HG03060 (cell line): ENCODE data around the gene MEGF9.
A peak's percentile ranks its signal among the peaks of the same experiment; 100 is the strongest.
"Not testable (repeated sequence)": the region's sequence is repeated elsewhere in the genome, so short reads cannot be mapped to it uniquely, and the experiment has no call there.

Experiments
- ATAC-seq: cut with Tn5 transposase; IDR thresholded peaks from one replicate; pipeline ENCODE4 v1.9.1; 2021; ENCODE audit warnings: low read depth, moderate number of reproducible peaks; ENCODE audit not compliant: unreplicated experiment

The MEGF9 gene

GRCh38 chr9:120714088-120714845 lies at the start of gene MEGF9:
TSS of gene MEGF9 (minus strand) at chr9:120714470. CDS start at chr9:120714358, 112 bp downstream.
- peak; percentile 85 for ATAC-seq

DNA sequence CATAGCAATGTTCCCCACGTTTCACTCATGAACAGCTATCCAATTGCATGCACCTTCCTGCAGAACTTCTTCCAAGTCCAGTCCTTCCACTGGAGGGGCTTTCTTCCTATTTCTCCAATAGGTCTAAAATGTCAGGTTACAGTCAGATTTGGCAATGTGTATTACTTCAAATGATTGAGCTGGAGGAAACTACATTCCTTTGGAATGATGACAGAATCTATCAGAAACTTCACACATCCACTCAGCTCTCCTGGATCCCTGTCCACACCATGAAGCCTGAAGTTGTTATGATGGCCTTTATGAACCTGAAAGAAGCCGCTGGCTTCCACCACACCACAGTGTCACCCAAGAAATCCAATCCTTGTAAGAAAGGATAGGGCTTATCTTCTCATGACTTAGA lies 46.7 kb upstream of the MEGF9 start:
- no peak for ATAC-seq

DNA sequence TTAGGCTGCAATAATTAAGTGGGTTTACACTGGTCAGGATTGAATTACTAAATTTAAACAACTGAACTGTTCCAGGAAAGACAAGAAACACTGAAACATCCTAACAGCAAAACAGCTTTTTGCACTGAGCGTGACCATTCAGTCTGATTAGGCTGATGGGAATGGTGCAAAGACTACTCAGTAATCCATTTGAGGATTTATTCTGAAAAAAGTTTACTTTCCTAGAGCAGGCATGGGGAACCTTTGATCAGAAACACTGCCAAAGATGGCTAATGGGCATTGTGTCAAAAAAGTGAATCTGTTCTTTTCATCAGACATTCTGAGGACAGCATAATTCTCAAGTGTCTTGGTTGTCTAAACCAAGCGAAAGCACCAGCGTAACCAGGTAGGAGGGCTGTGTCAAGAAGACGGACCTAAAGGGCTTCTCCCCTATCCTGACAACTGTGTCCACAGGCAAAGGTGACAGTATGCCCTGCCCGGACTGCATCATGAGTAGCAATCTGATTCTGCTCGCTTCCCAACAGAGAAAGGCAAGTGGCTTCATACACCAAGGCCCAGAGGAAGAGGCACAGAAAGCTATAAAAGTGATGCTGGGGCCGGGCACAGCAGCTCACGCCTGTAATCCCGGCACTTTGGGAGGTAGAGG lies 45.6 kb upstream of the MEGF9 start:
- ATAC-seq = no peak

GRCh38 chr9:120758544-120758943 lies 44.3 kb upstream of the MEGF9 start:
- no peak for ATAC-seq

GRCh38 chr9:120757026-120757913 lies 43.0 kb upstream of the MEGF9 start:
- no peak for ATAC-seq

- ATAC-seq = no peak
Observed at GRCh38 chr9:120756531-120756930, 42.3 kb upstream of the MEGF9 start.

- ATAC-seq = no peak
Observed at GRCh38 chr9:120755810-120756434, 41.7 kb upstream of the MEGF9 start.

- ATAC-seq = peak; percentile 68
Observed at GRCh38 chr9:120755044-120755443, 40.8 kb upstream of the MEGF9 start.

- ATAC-seq = no peak
Observed at GRCh38 chr9:120750421-120750820, 36.2 kb upstream of the MEGF9 start.

GRCh38 chr9:120746366-120746765 lies 32.1 kb upstream of the MEGF9 start:
- ATAC-seq = not testable (repeated sequence)

GRCh38 chr9:120745278-120745677 lies 31.0 kb upstream of the MEGF9 start:
- ATAC-seq = no peak

GRCh38 chr9:120742951-120743416 lies 28.7 kb upstream of the MEGF9 start:
- no peak for ATAC-seq

DNA sequence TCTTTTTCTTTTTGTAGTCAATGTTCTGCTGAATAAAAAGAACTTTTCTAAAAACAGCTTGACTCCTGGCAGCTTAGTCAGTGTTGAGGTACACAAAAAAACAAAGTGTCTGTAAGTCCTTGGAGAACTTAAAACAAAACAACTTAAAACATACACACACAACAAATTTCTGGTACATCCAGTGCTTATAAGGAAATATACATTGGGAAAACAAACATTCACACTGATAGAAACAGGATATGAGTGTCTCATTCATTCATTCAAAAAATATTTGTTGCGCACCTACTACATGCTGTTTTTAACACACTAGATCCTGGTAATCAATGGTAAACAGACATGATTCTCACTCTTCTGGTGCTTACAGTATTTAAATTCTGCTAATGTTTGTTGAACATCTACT lies 27.4 kb upstream of the MEGF9 start:
- ATAC-seq = no peak

- no peak for ATAC-seq
Observed at GRCh38 chr9:120741191-120741590, 26.9 kb upstream of the MEGF9 start.

DNA sequence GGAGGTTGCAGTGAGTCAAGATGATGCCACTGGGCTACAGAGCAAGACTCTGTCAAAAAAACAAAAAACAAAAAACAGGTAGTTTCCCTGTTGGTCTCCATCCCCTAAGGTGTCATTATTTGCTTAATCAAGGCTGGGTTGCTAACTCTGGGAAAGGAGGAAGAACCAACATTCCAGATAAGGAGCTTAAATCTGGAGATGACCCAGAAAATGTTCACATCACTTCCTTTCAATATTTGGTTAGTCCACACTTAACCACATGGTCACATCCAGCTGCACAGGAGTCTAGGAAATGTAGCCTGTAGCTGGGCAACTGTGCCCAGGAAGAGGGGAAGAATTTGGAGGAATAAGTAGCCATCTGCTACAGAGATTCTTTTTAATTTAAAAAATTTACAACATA lies 25.9 kb upstream of the MEGF9 start:
- ATAC-seq = no peak

GRCh38 chr9:120737416-120738165 lies 23.3 kb upstream of the MEGF9 start:
- no peak for ATAC-seq

DNA sequence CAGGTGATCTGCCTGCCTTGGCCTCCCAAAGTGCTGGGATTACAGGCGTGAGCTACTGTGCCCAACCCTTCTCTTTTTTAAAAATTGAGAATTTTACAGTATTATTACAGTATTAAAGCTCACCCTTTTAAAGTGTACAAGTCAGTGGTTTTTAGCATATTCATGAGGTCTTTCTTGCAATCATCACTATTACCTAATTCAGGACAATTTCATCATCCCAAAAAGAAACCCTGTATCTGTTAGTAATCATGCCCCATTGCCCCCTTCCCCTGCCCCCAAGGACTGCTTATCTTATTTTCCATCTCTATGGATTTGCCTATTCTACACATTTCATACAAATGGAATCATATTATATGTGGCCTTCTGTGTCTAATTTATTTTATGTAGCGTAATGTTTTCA lies 22.6 kb upstream of the MEGF9 start:
- ATAC-seq = no peak

DNA sequence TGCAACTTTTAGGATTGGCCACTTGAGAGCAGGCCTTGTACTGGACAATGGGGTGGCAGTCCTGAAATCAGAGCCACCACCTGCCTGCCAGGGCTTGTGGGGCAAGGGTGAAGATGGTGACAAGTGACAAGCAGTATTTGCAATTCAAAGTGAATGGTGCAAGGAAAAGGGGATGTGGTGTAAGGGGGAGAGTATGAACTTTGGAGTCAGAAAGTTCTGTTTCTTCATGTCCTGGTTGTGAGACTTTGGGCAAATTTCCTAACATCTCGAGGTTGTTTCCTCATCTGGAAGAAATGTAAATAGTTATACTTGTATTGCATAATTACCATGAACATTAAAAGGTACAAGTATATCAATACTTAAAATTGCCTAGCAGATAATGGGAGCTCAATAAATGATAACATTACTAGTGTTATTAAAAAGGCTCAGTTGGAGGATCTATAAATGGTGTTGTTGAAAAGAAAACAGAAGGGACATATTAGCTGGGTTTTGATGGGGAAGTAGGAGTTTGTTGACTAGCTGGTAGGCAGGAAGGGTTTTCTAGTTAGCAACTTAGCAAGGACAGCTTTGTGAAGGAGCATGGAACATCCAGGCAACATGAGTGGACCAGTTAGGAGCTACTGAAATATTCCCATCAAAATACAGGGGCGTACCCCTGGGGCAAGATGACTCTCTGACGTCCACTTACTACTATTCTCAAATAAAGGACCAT lies 21.3 kb upstream of the MEGF9 start:
- no peak for ATAC-seq
